Sigmoid colon (tissue), 7 donors: ENCODE data around the gene PRR3. TPM values are rescaled to one million over a fixed set of nuclear protein-coding genes. Genes with fewer than 3 reads are reported as not detected.

Source experiments
- DNase-seq: peaks from one replicate; pipeline ENCODE4 v3.0.0-alpha.2; 2019
- H3K27ac ChIP-seq, 4 donors: fragments of 200-600 bp; sonication (generic); one replicate each; pipeline ENCODE4 v1.5.1; 2016 to 2019; ENCODE audit warnings: mild to moderate bottlenecking in 1 of 4
- H3K27me3 ChIP-seq, 3 donors: fragments of 200-600 bp; sonication (generic); one replicate each; pipeline ENCODE4 v1.5.1; 2019; ENCODE audit warnings: mild to moderate bottlenecking in 1 of 3
- H3K36me3 ChIP-seq, 4 donors: fragments of 200-600 bp; sonication (generic); one replicate each; pipeline ENCODE4 v1.5.1; 2016 to 2019
- H3K4me1 ChIP-seq, 4 donors: fragments of 200-600 bp; sonication (generic); one replicate each; pipeline ENCODE4 v1.5.1; 2017 to 2019
- H3K4me3 ChIP-seq, 4 donors: fragments of 200-600 bp; sonication (generic); one replicate each; pipeline ENCODE4 v1.5.1; 2017 to 2019; ENCODE audit warnings: mild to moderate bottlenecking in 2 of 4, moderate library complexity in 1 of 4
- H3K9me3 ChIP-seq, 4 donors: fragments of 200-600 bp in 3 of 4; sonication (generic) in 3 of 4; one replicate each; pipeline versions ENCODE4 v1.5.1 to v1.6.1; 2013 to 2019
- EP300 ChIP-seq, 4 donors: sonication (generic); formaldehyde crosslinking; IDR thresholded peaks; one replicate each; pipeline ENCODE4 v1.6.1; 2017; ENCODE audit warnings: antibody characterized with exemption in 4 of 4
- POLR2A ChIP-seq, 2 donors: fragments of 450-650 bp; IDR thresholded peaks; one replicate each; pipeline ENCODE4 v1.6.1; 2016; ENCODE audit warnings: antibody characterized with exemption in 2 of 2, mild to moderate bottlenecking in 2 of 2, moderate library complexity in 2 of 2
- POLR2AphosphoS5 ChIP-seq, 4 donors: sonication (generic); formaldehyde crosslinking; IDR thresholded peaks; one replicate each; pipeline ENCODE4 v1.6.1; 2017; ENCODE audit warnings: antibody characterized with exemption in 4 of 4
- WGBS, 2 donors: extraction: QIAGEN DNeasy Blood & Tissue Kit; methylation state at CpG; one replicate each; pipeline ENCODE4 v1.1.7; 2013; 5-methylcytosine and 5-hydroxymethylcytosine counted together
- intact Hi-C: fragments of 100-400 bp; cut with DNase I; formaldehyde crosslinking; loops from one replicate; pipeline ENCODE4 v1.15.1; 2023
- polyA plus RNA-seq, 3 donors: library from polyadenylated mRNA; stranded (reverse); fragments of 200-250 nt; gene quantifications; one replicate each; pipeline ENCODE4 v1.2.3, GENCODE V29; 2013
- total RNA-seq, 4 donors: library from RNA; depleted of rRNA; stranded (reverse); fragments of >200 nt; gene quantifications; one replicate each; pipeline ENCODE4 v1.1.0, GENCODE V29; 2016
- TF ChIP-seq, protein P1 (sequence below), 4 experiments: fragments of 450-650 bp in 3 of 4; fragments of 200-600 bp in 1 of 4; IDR thresholded peaks; one replicate each; pipeline ENCODE4 v1.5.1; 2016 to 2019; ENCODE audit warnings: antibody characterized with exemption in 4 of 4, mild to moderate bottlenecking in 3 of 4, moderate library complexity in 2 of 4
- donor health status: healthy with polysubstance abuse.
- donor health status: Bipolar disorder and iron deficiency.
- donor health status: healthy.

PRR3 gene
- total and polyA plus RNA-seq, 7 donors = 2.8 to 21.1 (median 3.9) TPM

DNA sequence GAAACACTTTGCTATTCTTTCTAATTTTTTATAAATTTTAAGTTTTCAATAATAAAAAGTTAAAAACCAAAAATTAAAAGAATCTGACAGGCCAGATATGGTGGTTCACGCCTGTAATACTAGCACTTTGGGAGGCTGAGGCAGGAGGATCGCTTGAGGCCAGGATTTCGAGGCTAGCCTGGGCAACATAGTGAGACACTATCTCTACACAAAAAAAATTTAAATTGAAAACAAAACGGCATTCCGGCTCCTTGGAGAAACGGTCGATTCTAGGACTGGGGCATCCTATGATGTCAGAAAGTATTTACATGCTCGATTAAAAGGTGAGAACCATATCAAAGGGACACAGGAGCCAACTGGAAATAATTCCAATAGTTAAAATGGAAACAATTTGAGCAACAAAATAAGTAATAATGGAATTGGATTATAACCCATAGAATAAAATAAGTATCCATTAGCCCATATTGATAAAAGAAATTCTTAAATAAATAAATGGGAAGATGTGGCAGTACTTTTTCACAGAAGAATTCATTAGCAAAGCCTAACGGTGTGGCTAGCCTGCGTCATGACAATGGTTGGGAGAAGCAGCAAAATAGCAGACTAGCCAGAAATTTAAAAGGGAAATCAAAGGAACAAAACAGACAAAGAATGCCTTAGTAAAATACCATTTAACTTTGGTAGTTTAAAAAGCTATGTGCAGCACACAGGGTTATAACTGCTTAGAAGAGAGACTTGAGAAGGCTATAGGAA lies 46.5 kb upstream of the PRR3 start:
- intact Hi-C loops = no loop called here
- 89 to 91% methylated on average over 10 of the region's 10 CpGs for WGBS, 2 donors
- no peak overlapping the region for H3K27ac ChIP-seq

DNA sequence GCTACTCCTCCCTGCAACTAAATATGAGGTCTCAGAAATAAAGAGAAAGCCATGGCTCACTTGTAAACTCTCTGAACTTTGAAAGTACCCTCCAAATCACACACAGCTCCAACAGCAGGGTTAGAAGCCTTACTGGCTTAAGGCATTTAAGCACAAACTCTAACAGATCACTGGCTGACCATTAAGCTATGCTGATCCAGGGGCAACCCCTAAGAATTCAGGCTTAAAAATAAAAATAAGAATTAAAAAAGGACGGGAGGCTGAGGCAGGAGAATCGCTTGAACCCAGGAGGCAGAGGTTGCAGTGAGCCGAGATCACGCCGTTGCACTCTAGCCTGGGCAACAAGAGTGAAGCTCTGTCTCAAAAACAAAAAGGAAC lies 45.9 kb upstream of the PRR3 start:
- Histone ChIP-seq H3K36me3 (no peaks in the 10 kb centered on the region), H3K4me3 (no peak overlapping the region), H3K9me3 (no peaks in the 10 kb centered on the region), H3K27ac (no peak overlapping the region), H3K4me1 (peaks cover 0 to 4% (median 1%) of the 10 kb centered on the region in 4 donors), H3K27me3 (no peaks in the 10 kb centered on the region)
- WGBS, 2 donors = 65 to 86% methylated on average over 5 of the region's 5 CpGs
- DNase-seq = no peak
- intact Hi-C loops = no loop called here
- no peak for TF ChIP-seq POLR2AphosphoS5 (IDR thresholded peaks at IDR 0.05)
- TF ChIP-seq POLR2A (IDR thresholded peaks at IDR 0.05) = no peak
- TF ChIP-seq EP300 (IDR thresholded peaks at IDR 0.05) = no peak
- TF ChIP-seq, protein P1, sequence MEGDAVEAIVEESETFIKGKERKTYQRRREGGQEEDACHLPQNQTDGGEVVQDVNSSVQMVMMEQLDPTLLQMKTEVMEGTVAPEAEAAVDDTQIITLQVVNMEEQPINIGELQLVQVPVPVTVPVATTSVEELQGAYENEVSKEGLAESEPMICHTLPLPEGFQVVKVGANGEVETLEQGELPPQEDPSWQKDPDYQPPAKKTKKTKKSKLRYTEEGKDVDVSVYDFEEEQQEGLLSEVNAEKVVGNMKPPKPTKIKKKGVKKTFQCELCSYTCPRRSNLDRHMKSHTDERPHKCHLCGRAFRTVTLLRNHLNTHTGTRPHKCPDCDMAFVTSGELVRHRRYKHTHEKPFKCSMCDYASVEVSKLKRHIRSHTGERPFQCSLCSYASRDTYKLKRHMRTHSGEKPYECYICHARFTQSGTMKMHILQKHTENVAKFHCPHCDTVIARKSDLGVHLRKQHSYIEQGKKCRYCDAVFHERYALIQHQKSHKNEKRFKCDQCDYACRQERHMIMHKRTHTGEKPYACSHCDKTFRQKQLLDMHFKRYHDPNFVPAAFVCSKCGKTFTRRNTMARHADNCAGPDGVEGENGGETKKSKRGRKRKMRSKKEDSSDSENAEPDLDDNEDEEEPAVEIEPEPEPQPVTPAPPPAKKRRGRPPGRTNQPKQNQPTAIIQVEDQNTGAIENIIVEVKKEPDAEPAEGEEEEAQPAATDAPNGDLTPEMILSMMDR (IDR thresholded peaks at IDR 0.05) = no peak

More for the DNA sequence above, 46.5 kb upstream of the PRR3 start:
- Histone ChIP-seq H3K4me1 (no peaks in the 10 kb centered on the region), H3K9me3 (no peaks in the 10 kb centered on the region), H3K27me3 (no peaks in the 10 kb centered on the region), H3K4me3 (no peak overlapping the region), H3K36me3 (no peaks in the 10 kb centered on the region)
- DNase-seq = no peak
- TF ChIP-seq EP300 (IDR thresholded peaks at IDR 0.05) (no peak), POLR2A (IDR thresholded peaks at IDR 0.05) (no peak), POLR2AphosphoS5 (IDR thresholded peaks at IDR 0.05) (no peak)
- TF ChIP-seq, protein P1 (IDR thresholded peaks at IDR 0.05) = no peak

DNA sequence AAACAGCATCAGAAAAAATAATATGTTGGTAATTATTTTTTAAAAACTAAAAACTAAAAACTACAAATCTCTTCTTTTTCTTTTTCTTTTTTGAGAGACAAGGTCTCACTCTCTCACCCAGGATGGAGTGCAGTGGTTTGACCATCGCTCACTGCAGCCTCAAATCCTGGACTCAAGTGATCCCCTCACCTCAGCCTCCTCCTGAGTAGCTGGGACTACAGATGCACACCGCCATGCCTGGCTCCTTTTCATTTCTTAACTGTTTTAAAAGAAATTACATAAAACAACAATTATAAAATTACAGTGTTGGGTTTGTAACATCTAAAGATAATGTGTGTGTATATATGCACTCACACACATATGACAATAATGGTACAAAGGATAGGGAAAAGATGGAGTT lies 43.6 kb upstream of the PRR3 start:
- Histone ChIP-seq H3K4me1 (peaks cover 0 to 4% (median 1%) of the 10 kb centered on the region in 4 donors), H3K27ac (no peak overlapping the region), H3K9me3 (no peaks in the 10 kb centered on the region), H3K27me3 (no peaks in the 10 kb centered on the region), H3K4me3 (no peak overlapping the region), H3K36me3 (no peaks in the 10 kb centered on the region)
- no peak for TF ChIP-seq POLR2A (IDR thresholded peaks at IDR 0.05)
- TF ChIP-seq, protein P1 (IDR thresholded peaks at IDR 0.05) = no peak
- no peak for TF ChIP-seq POLR2AphosphoS5 (IDR thresholded peaks at IDR 0.05)
- TF ChIP-seq EP300 (IDR thresholded peaks at IDR 0.05) = no peak
- intact Hi-C loops = no loop called here
- 95 to 96% methylated on average over 2 of the region's 2 CpGs for WGBS, 2 donors
- no peak for DNase-seq

DNA sequence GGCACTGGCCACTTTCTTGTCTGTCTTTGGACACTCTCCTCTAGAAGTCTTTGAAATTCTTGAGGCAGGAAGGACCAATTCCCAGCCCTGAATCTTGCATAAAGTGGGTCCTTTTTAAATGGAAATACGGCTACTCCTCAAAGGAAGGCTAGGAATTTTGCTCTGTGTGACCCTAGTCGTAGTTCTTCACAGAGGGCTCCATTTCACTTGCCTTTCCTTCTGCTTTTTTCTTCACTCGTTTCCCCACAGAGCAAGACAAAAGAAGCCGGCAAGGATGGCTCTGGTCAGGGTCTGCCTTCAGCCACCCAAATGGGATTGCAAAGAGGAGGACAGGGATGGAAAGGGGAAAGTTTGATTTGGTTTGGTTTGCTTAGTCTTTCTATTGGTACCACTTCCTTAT lies 42.0 kb upstream of the PRR3 start:
- TF ChIP-seq POLR2AphosphoS5 (IDR thresholded peaks at IDR 0.05) (no peak), POLR2A (IDR thresholded peaks at IDR 0.05) (no peak), EP300 (IDR thresholded peaks at IDR 0.05) (no peak)
- TF ChIP-seq, protein P1 (IDR thresholded peaks at IDR 0.05) = no peak
- Histone ChIP-seq H3K4me3 (no peak overlapping the region), H3K27me3 (no peaks in the 10 kb centered on the region), H3K9me3 (no peaks in the 10 kb centered on the region), H3K36me3 (no peaks in the 10 kb centered on the region), H3K27ac (peak overlapping the region; percentile 81 to 89 (median 85)), H3K4me1 (peaks cover 0 to 9% (median 7%) of the 10 kb centered on the region in 4 donors)
- 51 to 85% methylated on average over 4 of the region's 4 CpGs for WGBS, 2 donors
- intact Hi-C loops = no loop called here
- no peak for DNase-seq
